Measurements from ENCODE around the gene TTC1.
"Not testable (repeated sequence)": the region's sequence is repeated elsewhere in the genome, so short reads cannot be mapped to it uniquely, and the experiment has no call there.

TTC1 gene

DNA sequence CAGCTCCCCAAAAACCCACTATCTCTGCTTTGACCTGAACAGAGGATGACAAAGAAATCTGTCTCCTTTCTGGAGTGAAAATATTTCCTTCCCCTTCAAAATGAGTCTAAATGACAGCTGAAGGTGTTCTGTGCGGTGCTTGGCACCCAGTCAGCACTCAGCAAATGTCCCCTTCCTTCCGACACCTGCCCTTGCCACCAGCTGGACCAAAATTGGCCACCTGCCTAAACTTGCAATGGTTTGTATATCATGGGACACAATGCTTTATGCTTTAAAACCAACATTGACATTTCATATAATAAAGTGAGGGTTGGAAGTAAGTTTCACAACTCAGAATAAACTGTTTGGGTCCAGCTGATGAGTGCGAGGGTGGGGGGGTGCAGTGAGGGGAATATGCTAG lies 7.5 kb upstream of the TTC1 start:
- no peak for DNase-seq

DNA sequence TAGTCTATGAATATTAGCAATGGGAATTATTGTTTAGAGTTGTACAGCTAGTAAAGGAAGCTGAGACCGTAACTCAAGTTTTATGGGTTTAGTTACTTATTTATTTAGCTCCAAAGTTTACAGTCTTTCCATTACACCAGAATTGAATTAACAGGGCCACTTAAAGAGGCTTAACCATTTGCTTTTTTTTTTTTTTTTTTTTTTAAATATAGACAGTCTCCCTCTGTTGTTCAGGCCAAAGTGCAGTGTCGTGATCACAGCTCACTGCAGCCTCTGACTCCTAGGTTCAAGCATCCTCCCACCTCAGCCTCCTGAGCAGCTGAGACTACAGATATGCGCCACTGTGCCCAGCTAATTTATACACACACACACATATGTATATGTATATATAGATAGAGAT lies 1.4 kb upstream of the TTC1 start:
- DNase-seq, result no peak

DNA sequence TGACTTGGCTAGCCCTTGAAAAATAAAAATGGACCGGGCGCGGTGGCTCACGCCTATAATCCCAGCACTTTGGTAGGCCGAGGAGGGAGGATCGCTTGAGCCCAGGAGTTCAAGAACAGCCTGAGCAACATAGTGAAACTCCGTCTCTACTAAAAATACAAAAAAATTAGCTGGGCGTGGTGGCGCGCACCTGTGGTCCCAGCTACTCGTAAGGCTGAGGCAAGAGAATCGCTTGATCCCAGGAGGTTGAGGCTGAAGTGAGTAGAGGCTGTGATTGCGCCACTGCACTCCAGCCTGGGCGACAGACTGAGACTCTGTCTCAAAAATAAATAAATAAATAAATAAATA lies 436 bp upstream of the TTC1 start:
- not testable (repeated sequence) for DNase-seq

DNA sequence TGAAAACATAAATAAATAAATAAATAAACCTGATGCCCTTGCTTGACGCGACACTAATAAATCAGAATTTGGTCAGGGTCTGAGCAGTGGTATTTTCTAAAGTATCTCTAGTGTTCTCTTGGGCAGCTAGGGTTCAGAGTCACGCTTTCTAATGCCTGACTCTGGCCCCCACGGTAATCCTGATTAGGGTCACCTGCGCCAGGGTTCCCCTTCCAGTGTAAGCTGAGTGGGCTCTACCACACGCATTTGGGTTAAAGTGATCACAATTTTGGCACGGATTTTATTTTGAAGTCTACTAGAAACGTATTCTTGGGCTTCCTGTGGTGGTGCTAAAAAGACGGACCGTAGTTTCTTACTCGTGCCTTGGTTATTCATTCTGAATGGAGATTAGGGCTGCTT lies 651 bp downstream of the TTC1 start:
- no peak for DNase-seq

DNA sequence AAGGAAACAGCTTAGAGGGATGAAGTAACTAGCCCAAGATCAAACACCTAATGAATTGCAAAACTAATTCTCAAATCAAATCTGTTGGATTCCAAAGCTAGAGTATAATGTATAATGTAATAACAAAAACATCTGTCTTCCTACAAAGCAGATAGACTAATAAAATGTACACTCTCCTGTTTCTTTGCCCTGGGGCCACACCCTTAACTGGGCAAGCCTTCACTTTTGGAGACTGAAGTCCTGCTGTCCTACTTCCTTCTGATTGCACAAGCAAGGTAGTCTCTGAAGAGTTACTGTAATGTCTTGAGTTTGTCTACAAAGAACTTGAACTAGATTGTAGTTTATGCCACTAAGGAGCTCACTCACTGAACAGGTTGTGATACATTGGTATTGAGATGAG lies 2.5 kb downstream of the TTC1 start:
- no peak for DNase-seq

DNA sequence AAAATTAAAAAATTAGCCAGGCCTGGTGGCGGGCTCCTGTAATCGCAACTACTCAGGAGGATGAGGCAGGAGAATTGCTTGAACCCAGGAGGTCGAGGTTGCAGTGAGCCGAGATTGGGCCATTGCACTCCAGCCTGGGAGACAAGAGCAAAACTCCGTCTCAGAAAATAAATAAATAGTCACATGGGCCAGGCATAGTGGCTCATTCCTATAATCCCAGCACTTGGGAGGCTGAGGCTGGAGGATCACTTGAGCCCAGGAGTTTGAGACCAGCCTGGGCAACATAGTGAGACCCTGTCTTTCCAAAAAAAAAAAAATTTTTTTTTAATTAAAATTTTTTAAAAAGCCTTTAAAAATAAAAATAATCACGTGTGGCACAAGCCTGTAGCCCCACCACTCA lies 5.3 kb downstream of the TTC1 start:
- not testable (repeated sequence) for DNase-seq

DNA sequence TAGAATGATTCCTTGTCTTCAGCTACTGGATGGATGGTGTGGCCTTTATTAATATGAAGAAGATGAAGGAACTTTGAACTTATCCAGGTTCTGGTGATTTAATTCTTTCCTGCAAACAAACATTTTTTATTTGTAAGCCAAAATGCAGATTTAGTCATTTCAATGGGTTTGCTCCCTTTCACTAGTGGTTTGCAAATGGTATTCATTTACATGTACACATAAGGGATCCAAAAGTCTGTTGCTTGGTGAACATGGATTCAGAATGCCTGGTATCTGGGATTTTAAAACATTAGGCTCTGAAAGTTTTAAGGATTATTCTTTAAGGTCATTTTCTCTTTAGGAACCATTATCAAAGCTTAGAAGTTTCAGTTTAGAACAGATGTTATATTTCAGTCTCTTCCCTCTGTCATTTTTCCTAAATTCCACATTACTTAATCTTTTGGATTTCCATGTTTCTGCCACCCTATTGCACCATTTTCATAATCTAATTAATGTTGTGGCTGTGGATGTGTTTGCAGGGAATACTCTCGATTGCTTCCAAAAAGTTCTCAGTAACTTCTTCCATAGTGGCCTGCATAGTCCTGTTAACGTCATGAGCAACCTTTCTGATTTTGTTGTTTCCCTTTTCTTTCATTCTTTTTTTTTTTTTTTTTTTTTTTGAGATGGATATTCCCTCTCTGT lies 10.1 kb downstream of the TTC1 start:
- no peak for DNase-seq

DNA sequence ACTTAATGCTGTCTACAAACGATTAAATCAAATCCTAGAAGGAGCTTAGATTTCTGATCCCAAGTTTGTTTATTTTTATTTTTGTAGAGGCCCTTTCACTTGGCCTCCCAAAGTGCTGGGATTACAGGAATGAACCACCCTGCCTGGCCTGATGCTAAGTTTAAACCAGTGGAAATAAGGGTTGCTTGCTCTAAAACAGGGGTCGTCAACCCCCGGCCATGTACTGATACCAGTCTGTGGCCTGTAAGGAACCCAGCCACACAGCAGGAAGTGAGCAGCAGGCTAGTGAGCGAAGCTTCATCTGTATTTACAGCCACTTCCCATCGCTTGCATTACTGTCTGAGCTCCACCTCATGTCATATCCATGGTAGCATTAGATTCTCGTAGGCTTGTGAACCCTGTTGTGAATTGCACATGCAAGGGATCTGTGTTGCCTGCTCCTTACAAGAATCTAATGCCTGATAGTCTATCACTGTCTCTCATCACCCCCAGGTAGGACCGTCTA lies 11.4 kb downstream of the TTC1 start:
- DNase-seq, result no peak

DNA sequence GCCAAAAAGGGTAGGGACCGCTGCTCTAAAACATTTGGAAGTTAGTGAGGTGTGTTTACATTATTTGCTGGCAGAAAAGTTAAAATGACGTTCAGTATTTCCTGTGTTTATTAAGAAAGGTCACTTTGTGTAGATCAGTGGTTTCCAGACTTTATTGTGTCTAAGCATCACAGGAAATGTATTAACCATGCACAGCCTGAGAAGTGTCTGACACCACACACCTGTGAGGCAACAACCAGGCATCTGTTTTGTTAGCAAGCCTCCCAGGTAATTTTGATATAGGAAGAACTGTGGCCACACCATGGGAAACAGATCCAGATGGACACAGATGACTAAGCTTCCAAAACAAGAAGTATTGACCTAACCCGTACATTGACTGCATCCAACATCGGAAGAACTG lies 12.0 kb downstream of the TTC1 start:
- DNase-seq, result no peak

DNA sequence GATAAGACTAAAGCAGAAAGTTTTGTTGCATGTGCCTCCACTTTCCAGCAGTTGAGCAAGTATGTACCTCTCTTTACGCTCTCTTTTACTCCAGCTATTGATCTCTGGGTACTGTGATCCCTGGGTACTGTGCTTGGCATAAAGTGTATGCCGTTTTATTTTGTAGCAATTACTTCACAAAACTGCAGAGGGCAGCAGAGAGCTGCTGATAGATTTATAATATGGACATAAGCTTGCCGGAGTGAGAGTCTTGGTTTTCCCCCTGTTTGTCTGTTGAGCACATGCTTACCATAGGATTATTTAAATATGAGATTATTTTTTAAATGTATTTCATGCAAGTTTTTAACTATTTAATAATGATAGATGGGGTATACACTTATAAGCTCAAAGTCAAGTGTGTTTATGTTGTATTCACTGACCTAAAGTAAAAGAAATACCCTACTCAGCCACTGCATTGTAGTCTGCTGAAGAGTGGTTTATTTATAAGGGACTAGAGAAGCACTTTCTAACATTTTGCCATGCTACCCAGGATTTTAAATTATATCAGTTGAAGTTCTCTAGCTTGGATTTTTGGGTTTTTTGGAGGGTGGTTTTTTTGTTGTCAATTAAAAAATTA lies 13.0 kb downstream of the TTC1 start:
- no peak for DNase-seq

DNA sequence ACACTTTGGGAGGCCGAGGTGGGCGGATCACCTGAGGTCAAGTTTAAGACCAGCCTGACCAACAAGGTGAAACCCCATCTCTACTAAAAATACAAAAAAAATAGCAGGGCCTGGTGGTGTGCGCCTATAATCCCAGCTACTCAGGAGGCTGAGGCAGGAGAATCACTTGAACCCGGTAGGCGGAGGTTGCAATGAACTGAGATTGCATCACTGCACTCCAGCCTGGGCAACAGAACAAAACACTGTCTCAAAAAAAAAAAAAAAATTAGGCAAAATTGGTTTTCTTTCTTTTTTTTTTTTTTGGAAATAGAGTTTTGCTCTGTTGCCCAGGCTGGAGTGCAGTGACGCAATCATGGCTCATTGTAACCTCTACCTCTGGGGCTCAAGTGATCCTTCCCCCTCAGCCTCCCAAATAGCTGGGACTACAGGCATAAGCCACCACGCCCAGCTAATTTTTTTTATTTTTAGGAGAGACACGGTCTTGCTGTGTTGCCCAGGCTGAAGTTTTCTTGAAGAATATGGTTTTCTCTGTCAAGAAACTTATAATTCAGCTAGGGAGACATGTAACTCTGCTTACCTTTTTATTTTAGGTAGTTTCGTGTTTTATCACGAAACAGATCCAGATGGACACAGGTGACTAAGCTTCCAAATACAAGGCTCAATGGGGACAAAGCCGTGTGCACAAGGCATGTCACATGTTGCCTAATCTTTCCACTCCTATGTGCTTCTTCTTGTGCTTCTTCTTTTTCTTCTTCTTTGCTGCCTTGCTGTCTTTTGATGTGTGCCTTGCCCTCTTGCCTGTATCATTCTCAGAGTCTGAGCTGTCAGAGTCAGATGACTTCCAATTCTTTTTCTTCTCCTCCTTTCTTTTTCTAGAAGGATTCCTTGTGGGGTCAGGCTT lies 14.3 kb downstream of the TTC1 start:
- DNase-seq, result no peak

DNA sequence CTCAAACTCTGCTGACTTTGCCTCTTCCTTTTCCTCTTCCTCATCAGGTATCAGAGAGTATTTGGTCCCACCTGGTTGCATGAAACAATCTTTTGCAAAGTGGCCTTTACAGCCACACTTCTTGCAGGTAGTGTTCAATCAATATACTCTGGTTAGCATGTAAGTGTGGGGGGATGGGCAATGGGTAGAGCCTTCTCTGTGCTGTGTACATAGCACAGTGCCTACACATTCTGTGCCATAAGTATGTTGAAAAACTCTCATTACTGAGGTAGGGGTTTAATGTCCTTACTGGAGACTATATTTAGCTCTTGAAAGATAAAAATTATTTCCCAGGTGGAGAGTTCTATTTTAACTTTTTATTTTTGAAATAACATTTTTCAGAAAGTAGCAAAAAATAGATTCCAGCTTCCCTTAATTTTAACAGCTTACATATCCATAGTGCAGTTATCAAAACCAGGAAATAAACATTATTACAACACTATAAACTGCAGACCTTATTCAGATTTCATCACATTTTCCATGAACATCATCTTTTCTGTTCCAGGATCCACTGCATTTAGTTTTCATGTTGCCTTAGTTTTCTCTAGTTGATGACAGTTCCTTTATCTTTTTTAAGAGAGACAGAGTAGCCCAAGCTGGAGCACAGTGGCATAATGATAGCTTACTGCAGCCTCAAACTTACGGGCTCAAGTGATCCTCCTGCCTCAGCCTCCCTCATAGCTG lies 15.1 kb downstream of the TTC1 start:
- no peak for DNase-seq

DNA sequence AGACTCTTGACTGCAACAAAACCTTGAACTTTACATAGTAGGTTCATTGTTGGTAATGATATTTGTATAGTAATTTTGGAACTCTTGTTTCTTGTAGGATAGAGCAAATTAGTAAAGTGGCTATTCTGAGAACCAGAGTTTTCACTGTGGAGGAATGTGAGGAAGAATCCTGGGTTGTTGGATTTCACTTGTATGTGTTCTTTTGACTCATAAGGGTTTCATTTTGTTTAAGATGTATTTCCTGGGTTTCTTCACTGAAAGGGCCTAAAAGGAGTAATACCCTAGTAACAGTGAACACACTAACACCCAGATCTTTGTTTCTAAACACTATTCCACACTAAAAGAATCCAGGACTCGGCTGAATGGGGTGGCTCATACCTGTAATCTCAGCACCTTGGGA lies 20.1 kb downstream of the TTC1 start:
- DNase-seq, result no peak

DNA sequence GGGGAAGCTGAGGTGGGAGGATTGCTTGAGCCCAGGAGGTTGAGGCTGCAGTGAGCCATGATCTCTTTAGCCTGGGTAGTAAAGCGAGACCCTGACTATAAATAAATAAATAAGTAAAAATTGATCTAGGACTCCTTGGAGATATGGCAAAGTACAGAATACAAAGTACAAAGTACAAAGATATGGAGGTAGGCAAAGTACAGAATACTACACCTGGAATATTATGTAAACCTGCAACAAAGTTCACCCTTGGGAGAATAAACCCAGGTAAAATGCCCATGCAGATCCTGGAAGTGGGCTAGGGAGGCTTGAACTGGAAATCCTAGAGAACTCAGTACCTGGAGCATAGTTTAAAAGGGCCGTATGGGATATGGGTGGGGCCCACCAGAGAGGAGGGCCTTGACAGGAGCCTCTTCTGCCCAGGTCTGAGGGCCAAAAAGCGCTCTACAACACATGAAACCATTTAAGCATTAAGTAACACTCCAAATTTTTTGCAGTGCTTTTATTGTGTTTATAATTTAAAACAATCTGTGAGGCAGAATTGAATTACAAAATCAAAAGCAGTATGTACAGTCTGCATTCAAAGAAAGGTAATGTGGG lies 20.7 kb downstream of the TTC1 start:
- no peak for DNase-seq

DNA sequence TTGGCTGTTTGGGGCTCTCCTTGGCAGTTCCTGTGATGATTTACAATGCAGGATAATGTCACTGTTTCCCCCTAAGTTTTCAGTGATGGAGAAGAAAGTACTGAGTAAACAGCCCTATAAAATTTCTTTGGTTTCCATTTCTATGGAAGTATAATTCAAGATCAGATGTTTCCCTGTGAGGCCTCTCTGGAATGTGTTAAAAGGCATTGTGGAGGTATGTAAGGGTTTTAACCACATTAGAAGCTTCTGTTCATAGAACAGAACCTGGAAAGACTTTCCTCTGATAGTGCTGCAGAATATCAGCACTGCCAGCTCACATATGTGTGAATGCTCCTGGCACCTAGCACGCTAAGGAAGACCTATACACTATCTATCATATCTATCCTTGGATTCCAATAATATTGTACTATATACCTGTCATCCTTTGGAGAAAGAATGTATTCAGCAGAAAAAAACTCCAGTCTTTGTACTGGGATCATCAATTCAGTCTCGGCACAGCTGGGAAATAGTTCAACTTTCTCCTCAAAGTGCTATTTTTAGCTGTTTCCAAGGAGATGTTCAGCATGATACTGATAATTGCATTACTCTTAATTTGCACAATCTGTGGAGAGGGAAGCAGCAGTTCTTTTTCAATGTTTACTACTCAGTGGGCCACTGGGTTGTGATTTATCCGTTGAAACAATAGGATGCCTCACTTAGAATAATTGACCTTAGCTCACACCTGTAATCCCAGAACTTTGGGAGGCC lies 21.9 kb downstream of the TTC1 start:
- no peak for DNase-seq

DNA sequence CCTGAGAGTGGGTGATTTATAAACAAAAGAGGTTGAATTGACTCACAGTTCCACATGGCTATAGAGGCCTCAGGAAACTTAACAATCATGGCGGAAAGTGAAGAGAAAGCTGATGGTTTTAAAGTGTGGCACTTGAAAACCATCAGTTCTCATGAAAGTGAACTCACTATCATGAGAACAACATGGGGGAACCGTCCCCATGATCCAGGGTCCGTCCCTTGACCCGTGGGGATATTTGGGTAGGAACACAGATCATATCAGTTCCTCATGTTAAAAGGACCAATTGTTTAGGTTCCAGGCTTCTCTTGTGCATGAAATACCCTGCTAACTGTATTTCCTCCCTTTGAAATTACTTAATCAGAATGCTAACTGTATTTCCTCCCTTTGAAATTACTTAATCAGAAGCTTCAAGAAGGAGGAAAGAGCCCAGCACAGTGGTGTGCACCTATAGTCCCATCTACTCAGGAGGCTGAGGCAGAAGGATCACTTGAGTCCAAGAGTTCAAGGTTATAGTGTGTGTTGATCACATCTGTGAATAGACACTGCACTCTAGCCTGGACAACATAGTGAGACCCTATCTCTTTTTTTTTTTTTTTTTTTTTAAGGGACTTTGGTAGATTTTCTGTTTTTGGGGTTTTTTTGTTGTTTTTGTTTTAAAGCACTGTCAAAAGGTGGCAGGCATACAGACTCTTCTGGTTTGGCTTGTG lies 24.8 kb downstream of the TTC1 start:
- DNase-seq, result no peak

DNA sequence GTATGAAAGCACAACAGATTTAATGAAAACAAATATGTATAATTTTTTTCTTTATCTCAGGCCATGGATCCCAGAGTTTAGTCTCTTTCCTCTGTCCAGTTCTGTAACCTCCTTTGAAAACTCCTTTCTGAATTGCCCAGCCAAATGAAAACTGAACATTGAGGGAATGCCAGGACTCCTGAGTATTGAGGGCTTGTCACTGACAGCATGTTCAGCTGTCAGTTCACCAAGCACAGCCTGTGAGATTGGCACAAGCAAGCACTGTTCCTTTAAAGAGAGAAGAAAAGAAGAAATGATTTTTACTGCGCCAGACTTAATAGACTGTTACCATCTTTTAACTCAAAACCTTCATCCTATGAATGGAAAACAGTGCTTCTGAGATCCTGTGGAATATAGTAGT lies 27.3 kb downstream of the TTC1 start:
- no peak for DNase-seq

DNA sequence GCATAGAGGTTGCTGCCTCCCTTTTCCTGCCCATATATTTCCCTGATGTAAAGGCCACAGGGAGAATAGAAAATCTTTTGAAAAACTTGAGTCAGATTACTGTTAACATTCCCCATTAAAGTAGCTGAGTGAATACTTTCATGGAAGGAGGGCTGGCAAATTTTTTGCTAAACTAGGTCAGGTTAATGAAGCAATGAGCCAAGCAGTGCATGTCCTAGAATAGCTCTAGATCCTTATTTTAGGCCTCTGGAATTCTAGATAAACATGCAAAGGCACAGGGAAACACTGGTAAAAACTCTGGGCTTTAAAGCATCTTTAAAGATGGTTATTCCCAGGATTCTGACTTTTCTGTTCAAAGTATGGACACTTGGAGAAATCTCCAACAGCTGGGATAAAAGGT lies 27.9 kb downstream of the TTC1 start:
- DNase-seq, result no peak

DNA sequence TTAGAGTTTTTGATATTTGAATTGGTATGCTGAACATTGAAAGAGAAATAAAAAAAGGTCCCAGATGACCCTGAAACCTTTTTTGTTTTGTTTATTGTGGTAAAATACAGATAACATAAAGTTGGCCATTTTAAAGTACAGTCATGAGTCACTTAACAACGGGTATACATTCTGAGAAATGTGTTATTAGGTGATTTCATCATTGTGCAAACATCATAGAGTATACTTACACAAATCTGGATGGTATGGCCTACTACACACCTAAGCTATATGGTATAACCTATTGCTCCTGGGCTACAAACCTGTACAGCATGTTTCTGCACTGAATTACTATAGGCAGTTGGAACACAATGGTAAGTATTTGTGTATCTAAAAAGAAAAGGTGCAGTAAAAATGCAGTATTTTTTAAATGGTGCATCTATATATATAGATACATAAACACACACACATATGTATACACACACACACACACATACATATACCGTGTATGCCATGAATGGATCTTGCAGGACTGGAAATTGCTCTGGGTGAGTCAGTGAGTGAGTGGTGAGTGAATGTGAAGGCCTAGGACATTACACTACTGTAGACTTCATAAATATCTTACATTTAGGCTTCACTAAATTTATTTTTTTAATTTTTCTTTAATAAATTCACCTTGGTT lies 31.0 kb downstream of the TTC1 start:
- no peak for DNase-seq

DNA sequence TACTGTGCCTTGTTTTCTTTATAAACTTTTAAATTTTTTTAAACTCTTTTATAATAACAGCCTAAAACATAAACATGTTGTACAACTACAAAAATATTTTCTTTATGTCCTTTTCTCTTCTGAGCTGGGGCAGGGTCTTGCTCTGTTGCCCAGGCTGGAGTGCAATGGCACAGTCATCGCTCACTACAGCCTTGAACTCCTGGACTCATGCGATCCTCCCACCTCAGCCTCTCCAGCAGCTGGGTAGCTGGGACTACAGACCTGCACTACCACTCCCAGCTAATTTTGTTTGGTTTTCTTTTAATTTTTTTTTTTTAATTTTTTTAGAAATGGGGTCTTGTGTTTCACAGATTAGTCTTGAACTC lies 31.5 kb downstream of the TTC1 start:
- DNase-seq, result no peak

DNA sequence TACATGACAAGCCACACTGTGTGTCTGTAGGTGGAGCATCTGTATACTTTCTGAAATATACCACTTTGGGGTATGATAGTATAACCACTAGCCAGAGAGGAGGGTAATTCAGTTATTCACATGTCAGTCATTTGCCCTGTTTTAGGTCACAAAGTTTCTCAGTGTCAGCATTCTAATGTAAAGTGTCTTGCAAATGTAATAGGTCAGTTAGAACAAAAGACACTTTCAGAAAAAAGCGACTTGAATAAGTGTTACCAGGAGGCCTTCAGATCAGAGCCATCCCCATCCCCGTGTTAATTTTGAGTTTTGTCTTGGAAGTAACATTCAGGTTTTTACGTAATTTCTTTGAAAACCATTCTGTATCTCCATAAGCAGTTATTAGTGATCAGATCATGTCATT lies 33.7 kb downstream of the TTC1 start:
- DNase-seq, result no peak
